Bronchial smooth muscle cell (primary cell): ENCODE measurements around the gene FKBP8. TPM values are rescaled to one million over a fixed set of nuclear protein-coding genes. Genes with fewer than 3 reads are reported as not detected.

Source experiments
- total RNA-seq: library from RNA; depleted of rRNA; stranded (reverse); fragments of >200 nt; gene quantifications from 2 replicates; pipeline ENCODE4 v1.2.1, GENCODE V29; 2014

Gene FKBP8
- total RNA-seq, result 278 and 286 TPM in 2 replicates

GRCh38 chr19:18542941-18543813, at the start of gene FKBP8:
TSS of gene FKBP8 (minus strand) at chr19:18543573. CDS start at chr19:18541970, 1,603 bp downstream.

GRCh38 chr19:18588611-18589379, 45.4 kb upstream of the FKBP8 start, which contains the start of gene REX1BD:
TSS of gene REX1BD (plus strand) at chr19:18588798. CDS start at chr19:18588802, 4 bp downstream.

GRCh38 chr19:18571564-18572344, 28.4 kb upstream of the FKBP8 start, which contains the start of gene UBA52:
TSS of gene UBA52 (plus strand) at chr19:18571857. CDS start at chr19:18573301, 1,444 bp downstream.

DNA sequence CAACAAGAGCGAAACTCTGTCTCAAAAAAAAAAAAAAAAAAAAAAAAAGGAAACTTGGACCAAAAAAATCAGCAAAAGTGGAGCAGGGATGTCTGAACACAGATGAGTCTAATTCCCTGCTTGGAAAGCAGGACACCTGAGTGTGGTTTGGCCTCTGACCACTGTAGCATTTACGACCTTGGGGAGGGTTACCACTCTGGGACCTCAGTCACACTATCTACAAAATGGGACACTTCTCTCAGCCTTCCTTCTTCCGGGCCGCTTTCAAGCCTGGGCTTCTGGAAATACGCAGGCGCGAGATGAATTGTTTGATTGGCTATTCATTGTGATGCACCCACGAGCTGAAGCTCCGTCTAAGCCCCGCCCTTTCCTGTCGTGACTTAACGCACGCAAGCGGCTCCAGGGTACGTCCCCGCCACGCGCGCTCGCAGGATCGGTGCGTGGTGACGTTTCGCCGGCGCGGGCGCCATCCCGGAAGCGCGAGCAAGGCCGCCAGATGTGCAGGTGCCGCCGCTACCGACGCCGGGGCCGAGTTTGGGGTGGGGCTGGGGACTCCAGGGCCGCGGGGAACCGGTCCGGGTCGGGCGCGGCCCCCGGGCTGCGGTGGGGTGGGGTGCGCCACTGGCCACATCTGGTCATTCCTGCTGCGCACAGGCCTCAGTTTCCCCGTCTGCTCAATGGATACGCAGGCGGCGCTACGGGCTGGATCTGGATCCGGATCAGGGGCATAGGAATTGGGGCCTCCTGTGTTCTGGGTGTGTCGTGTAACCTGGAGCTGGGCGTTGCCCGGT, 14.2 kb upstream of the FKBP8 start, which contains the start of gene KXD1:
KXD1 (plus strand) TSS at position 460 of the 791 bp plus-strand sequence. CDS start 4,187 bp downstream, outside the sequence.

GRCh38 chr19:18521692-18522123, 21.7 kb downstream of the FKBP8 start, which contains the start of gene ELL:
TSS of gene ELL (minus strand) at chr19:18522070. CDS start at chr19:18522055, 15 bp downstream.

Other genes starting within 250 kb of the FKBP8 start
- 59.2 and 128 TPM in 2 replicates for gene LSM4, start 220.5 kb downstream of the FKBP8 start, total RNA-seq
- gene PGPEP1, start 203.0 kb downstream of the FKBP8 start, total RNA-seq, result 42.6 and 66.2 TPM in 2 replicates
- gene GDF15, start 157.4 kb downstream of the FKBP8 start, total RNA-seq, result 33.8 and 41.9 TPM in 2 replicates
- gene LRRC25, start 146.0 kb downstream of the FKBP8 start, total RNA-seq, result 0.16 and 0.34 TPM in 2 replicates
- gene SSBP4, start 124.2 kb downstream of the FKBP8 start, total RNA-seq, result 31.8 and 40.5 TPM in 2 replicates
- gene ISYNA1, start 105.4 kb downstream of the FKBP8 start, total RNA-seq, result 13.8 and 18.4 TPM in 2 replicates
- 13.1 and 13.7 TPM in 2 replicates for gene ELL, start 21.5 kb downstream of the FKBP8 start, total RNA-seq
- 46.8 and 48.9 TPM in 2 replicates for gene KXD1, start 14.3 kb upstream of the FKBP8 start, total RNA-seq
- gene UBA52, start 28.3 kb upstream of the FKBP8 start, total RNA-seq, result 878 and 1,590 TPM in 2 replicates
- 57.2 and 69.6 TPM in 2 replicates for gene REX1BD, start 45.2 kb upstream of the FKBP8 start, total RNA-seq
- 92.0 and 110 TPM in 2 replicates for gene CRLF1, start 63.2 kb upstream of the FKBP8 start, total RNA-seq
- 2.2 and 5.0 TPM in 2 replicates for gene TMEM59L, start 69.3 kb upstream of the FKBP8 start, total RNA-seq
- 5.5 and 12.2 TPM in 2 replicates for gene KLHL26, start 93.5 kb upstream of the FKBP8 start, total RNA-seq
- 2.1 and 2.5 TPM in 2 replicates for gene CRTC1, start 140.1 kb upstream of the FKBP8 start, total RNA-seq
- 1.3 and 1.5 TPM in 2 replicates for gene COMP, start 247.7 kb upstream of the FKBP8 start, total RNA-seq